Measurements from ENCODE around the gene RGS18. TPM values are rescaled to one million over a fixed set of nuclear protein-coding genes. Genes with fewer than 3 reads are reported as not detected.
"Not testable (repeated sequence)": the region's sequence is repeated elsewhere in the genome, so short reads cannot be mapped to it uniquely, and the experiment has no call there.

RGS18 gene
- total and polyA plus RNA-seq, 10 donors: 5.5 to 84.7 (median 39.2) TPM

DNA sequence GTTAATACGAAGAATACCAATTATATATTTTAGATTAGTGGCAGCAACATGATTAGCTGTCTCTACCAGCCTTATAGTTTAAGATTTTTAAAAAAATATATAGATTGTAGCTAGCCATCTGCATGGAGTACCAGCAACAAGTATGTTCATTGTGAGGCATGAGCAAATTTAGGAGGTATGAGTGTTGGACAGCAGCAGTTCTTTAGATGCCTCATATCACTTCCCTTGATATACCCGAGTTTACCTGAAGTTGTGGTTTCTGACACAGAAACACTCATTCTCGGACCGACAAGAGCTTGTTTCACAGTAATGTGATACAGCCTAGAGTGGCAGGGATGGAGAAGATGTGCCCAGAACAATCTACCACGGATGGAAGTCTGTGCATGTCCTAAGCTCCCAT is 69.1 kb downstream of the RGS18 start:
- Histone ChIP-seq H3K9me3 (no peaks in the 10 kb centered on the region), H3K27ac (no peak overlapping the region), H3K4me3 (no peak overlapping the region), H3K27me3 (replicated peaks in 1 of 7) (no peaks in the 10 kb centered on the region), H3K4me1 (no peaks in the 10 kb centered on the region), H3K36me3 (no peaks in the 10 kb centered on the region)
- WGBS, 5 donors: 87 to 91% (median 88%) methylated on average over 5 of the region's 5 CpGs
- intact Hi-C loops (cut with DNase I; ENCODE audit: low total_unique reads): no loop called here
- no peak for DNase-seq
- no peak for TF ChIP-seq POLR2AphosphoS5 (IDR thresholded peaks at IDR 0.05)
- TF ChIP-seq POLR2A (IDR thresholded peaks at IDR 0.05): no peak

DNA sequence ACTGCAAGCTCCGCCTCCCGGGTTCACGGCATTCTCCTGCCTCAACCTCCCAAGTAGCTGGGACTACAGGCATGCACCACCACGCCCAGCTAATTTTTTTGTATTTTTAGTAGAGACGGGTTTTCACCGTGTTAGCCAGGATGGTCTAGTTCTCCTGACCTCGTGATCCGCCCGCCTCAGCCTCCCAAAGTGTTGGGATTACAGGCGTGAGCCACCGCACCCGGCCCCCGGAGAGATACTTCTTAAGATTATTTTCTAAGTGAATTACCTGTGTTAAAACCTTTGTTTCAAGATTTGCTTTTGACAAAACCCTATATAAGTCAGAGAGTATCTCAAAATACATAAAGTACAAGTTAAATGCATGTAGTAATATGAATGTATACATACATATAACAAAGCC is 69.7 kb downstream of the RGS18 start:
- DNase-seq; H3K4me3 ChIP-seq; H3K9me3 ChIP-seq; H3K27ac ChIP-seq; intact Hi-C loops (cut with DNase I; ENCODE audit: low total_unique reads); H3K4me1 ChIP-seq; H3K36me3 ChIP-seq; H3K27me3 ChIP-seq (replicated peaks in 1 of 7): not testable (repeated sequence)
- 95 to 98% (median 97%) methylated on average over 13 of the region's 13 CpGs for WGBS, 5 donors

DNA sequence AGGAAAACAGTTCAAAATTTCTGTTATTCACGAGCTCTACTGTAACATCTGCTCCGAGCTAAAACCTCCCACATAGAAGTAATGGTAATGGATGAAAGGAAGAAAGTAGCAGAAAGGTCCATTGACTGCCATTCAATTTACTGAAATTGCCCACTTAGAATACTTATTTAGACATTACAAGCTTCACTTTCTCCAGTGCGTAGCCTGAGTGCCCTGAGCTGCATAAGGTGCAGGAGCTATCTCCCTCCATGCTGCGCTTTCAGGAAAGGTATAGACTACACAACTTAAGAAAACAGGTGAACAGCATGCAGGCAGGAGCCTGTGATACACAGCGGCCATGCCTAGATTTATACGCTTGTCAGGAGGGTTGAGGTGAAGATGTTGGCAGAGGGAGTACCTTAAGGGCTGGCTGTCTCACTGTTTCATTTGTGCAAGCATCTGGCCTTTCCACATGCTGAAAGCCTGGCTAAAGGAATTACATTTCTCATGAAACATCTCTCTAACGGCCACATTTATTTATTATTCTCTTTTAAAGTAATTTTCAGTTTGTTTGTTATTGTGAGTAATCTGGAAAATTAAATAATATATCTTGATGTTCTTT is 74.7 kb downstream of the RGS18 start:
- TF ChIP-seq POLR2A (IDR thresholded peaks at IDR 0.05): no peak
- TF ChIP-seq POLR2AphosphoS5 (IDR thresholded peaks at IDR 0.05): no peak
- TF ChIP-seq, protein P1, sequence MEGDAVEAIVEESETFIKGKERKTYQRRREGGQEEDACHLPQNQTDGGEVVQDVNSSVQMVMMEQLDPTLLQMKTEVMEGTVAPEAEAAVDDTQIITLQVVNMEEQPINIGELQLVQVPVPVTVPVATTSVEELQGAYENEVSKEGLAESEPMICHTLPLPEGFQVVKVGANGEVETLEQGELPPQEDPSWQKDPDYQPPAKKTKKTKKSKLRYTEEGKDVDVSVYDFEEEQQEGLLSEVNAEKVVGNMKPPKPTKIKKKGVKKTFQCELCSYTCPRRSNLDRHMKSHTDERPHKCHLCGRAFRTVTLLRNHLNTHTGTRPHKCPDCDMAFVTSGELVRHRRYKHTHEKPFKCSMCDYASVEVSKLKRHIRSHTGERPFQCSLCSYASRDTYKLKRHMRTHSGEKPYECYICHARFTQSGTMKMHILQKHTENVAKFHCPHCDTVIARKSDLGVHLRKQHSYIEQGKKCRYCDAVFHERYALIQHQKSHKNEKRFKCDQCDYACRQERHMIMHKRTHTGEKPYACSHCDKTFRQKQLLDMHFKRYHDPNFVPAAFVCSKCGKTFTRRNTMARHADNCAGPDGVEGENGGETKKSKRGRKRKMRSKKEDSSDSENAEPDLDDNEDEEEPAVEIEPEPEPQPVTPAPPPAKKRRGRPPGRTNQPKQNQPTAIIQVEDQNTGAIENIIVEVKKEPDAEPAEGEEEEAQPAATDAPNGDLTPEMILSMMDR (IDR thresholded peaks at IDR 0.05 in 8 of 11, conservative IDR thresholded peaks at IDR 0.05 in 3 of 11): no peak
- no peaks in the 10 kb centered on the region for H3K27me3 ChIP-seq (replicated peaks in 1 of 7)
- H3K36me3 ChIP-seq: no peaks in the 10 kb centered on the region
- no peak overlapping the region for H3K27ac ChIP-seq
- no peaks in the 10 kb centered on the region for H3K9me3 ChIP-seq
- 80 to 88% (median 83%) methylated on average over 7 of the region's 7 CpGs for WGBS, 5 donors
- no peak for DNase-seq
- H3K4me1 ChIP-seq: no peaks in the 10 kb centered on the region
- H3K4me3 ChIP-seq: no peak overlapping the region
- intact Hi-C loops (cut with DNase I; ENCODE audit: low total_unique reads): no loop called here

DNA sequence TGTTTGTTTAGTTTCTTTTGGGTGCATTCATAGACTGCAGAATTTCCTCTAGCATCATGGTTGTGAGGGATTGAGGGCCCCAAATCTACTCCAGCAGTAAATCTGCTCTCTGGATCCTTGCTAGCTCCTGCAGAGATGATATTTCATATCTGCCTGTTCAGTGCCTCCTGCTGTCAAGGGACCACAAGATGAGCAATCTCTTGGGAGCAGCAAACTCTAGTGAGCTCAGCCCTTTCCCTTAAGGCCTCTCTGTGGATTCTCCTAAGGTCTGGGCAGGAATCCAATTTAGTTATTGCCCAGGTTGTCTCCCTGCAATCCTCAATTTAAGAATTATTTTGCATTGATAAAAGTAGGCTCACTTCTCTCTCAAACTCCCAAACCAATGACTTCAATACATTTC is 76.9 kb downstream of the RGS18 start:
- no peak for DNase-seq
- TF ChIP-seq, protein P1 (IDR thresholded peaks at IDR 0.05 in 8 of 11, conservative IDR thresholded peaks at IDR 0.05 in 3 of 11): no peak
- TF ChIP-seq POLR2A (IDR thresholded peaks at IDR 0.05): no peak
- no peak for TF ChIP-seq POLR2AphosphoS5 (IDR thresholded peaks at IDR 0.05)
- Histone ChIP-seq H3K27me3 (replicated peaks in 1 of 7) (no peaks in the 10 kb centered on the region), H3K36me3 (no peaks in the 10 kb centered on the region), H3K4me1 (no peaks in the 10 kb centered on the region), H3K4me3 (no peak overlapping the region), H3K9me3 (no peaks in the 10 kb centered on the region), H3K27ac (no peak overlapping the region)
- intact Hi-C loops (cut with DNase I; ENCODE audit: low total_unique reads): no loop called here

Other genes starting within 250 kb of the RGS18 start
- gene RGS21, start 158.5 kb downstream of the RGS18 start, total RNA-seq: not detected
- gene RGS21, start 158.5 kb downstream of the RGS18 start, polyA plus RNA-seq: not detected

All from spleen (tissue), 11 donors.